ENCODE data around the gene PAX2. TPM values are rescaled to one million over a fixed set of nuclear protein-coding genes. Genes with fewer than 3 reads are reported as not detected.

The PAX2 gene
- total RNA-seq, 1 donor from 2014 or later, result not detected

DNA sequence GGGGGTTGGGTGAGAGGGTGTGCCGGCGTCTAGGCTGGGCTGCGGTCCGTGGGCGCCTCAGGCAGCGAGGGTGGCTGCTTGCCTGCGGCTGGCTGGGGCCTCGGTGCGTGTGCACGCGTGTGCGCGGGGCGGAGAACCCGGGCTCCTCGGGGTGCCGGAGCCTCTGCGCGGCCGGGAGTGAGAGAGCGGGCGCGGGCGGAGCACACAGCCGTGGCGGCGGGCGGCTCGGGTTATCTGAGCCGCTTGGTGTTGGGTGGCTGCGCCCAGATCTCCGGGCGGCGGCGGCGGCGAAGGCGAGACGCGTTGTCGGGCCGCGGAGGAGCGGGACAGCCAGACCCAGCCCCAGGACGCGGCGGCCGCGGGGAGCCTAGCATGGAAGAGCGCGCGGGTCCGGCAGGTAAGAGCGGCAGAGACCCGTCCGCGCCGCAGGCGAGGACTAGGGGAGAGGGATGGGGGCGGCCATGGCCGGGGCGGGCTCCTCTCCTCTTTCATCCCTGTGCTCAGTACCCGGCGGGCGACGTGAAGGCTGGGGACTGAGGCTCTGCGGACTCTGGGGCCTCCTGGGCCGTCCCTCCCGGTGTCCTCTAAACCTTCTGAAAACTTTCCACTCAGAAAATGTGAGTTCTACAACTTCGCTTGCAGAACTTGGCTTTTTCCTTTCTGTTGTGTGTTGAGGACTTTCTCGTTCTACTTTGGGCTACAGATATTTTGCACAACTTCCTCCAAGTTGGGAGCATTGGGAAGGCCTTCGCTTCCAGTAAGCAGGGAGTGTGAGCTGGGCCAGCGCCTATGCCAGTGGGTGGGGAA is 9.8 kb upstream of the PAX2 start:
- no peak for TF ChIP-seq CTCF (IDR thresholded peaks at IDR 0.05)
- H3K27ac ChIP-seq, result no peak overlapping the region
- no peaks in the 10 kb centered on the region for H3K36me3 ChIP-seq
- no peak overlapping the region for H3K4me3 ChIP-seq
- peak; percentile 57 for DNase-seq
- intact Hi-C loops (cut with DNase I), result no loop called here
- H3K9me3 ChIP-seq, result no peaks in the 10 kb centered on the region
- no peak for ATAC-seq
- H3K27me3 ChIP-seq, result peaks cover 98% of the 10 kb centered on the region
- H3K4me1 ChIP-seq, result peaks cover 9% of the 10 kb centered on the region

DNA sequence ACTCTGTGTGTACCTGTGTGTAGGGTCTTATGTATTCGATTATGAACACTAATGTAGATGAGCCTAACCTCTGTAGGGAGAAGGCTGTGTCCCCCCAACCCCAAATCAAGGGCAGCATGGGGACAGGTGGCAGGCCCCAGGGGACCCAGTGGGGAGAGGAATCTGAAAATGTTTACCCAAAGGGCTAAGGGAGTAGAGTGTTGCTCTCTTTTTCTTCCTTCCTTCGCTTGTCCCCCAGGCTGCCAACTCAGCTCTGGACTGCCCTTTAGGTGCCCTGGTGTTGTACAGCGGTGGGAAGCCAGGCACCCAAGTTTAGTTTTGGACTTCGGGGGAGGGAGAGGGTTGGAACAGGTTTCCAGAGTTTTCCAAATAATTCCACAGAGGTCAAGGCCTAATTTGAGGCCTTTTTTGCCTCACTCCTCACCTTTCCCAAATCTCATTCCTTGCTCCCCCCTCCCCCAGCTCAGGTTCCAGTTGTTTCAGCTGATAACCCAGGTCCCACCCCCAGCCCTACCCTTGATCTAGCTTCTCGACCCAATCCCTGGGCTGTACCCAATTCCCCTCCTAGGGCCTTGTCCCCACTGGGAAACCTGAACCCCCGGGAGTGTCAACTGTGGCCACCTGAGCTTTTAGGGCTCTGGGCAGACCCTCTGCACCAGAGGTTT is 9.1 kb upstream of the PAX2 start:
- no peaks in the 10 kb centered on the region for H3K36me3 ChIP-seq
- no peak for ATAC-seq
- intact Hi-C loops (cut with DNase I), result no loop called here
- DNase-seq, result peak; percentile 39
- no peak for TF ChIP-seq CTCF (IDR thresholded peaks at IDR 0.05)
- H3K27ac ChIP-seq, result no peak overlapping the region
- no peaks in the 10 kb centered on the region for H3K9me3 ChIP-seq
- H3K4me3 ChIP-seq, result no peak overlapping the region
- peaks cover 98% of the 10 kb centered on the region for H3K27me3 ChIP-seq
- peaks cover 2% of the 10 kb centered on the region for H3K4me1 ChIP-seq

- DNase-seq (no peak), ATAC-seq (no peak)
- H3K27ac ChIP-seq, result no peak overlapping the region
- intact Hi-C loops (cut with DNase I), result no loop called here
- peaks cover 98% of the 10 kb centered on the region for H3K27me3 ChIP-seq
- no peak for TF ChIP-seq CTCF (IDR thresholded peaks at IDR 0.05)
- no peaks in the 10 kb centered on the region for H3K9me3 ChIP-seq
- H3K4me1 ChIP-seq, result no peaks in the 10 kb centered on the region
- no peak overlapping the region for H3K4me3 ChIP-seq
- H3K36me3 ChIP-seq, result no peaks in the 10 kb centered on the region
These were observed 8.5 kb upstream of the PAX2 start for GRCh38 chr10:100736809-100737354.

GRCh38 chr10:100737355-100738054 is 7.9 kb upstream of the PAX2 start:
- peak overlapping the region; percentile 25 for H3K4me3 ChIP-seq
- no peaks in the 10 kb centered on the region for H3K4me1 ChIP-seq
- ATAC-seq (no peak), DNase-seq (peak; percentile 51)
- no peaks in the 10 kb centered on the region for H3K9me3 ChIP-seq
- no peak for TF ChIP-seq CTCF (IDR thresholded peaks at IDR 0.05)
- no peak overlapping the region for H3K27ac ChIP-seq
- intact Hi-C loops (cut with DNase I), result no loop called here
- no peaks in the 10 kb centered on the region for H3K36me3 ChIP-seq
- peaks cover 98% of the 10 kb centered on the region for H3K27me3 ChIP-seq

DNA sequence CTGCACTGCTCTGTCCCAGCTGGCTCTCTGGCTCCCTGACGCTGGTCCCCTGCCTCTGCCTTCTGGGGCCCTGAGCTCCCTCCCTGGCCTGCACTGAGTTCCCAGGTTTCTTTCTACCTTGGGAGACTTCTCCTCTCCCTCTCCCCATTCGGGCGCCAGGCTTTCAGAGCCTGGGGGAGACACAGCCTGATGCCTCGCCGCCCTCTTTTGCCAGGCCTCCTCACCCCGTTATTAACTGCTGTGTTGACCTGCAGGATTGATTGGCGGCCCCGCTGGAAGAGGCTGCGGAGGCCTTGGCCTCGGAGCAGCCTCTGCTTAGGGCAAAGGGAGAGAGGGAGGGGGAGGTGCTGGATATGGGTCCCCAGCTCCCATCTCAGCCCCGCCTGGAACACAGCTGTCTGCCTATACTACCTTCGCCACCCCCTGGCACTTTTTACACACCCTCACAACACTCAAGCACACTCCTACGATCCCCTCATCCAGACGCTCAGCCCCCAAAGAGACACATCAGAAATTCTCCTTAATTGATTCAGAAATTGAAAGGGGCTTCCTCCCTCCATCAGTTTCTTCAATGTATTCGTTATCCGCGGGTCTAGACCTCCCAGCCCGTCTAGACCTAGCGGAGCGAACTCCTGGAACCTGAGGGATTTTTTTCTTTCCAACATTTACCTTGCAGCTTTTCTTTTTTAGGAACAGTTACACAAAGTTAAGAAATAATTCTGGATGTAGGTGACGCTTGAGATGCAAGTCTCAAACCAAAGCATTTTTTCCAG is 7.1 kb upstream of the PAX2 start:
- peaks cover 98% of the 10 kb centered on the region for H3K27me3 ChIP-seq
- no peaks in the 10 kb centered on the region for H3K4me1 ChIP-seq
- H3K27ac ChIP-seq, result no peak overlapping the region
- no peak for TF ChIP-seq CTCF (IDR thresholded peaks at IDR 0.05)
- ATAC-seq (no peak), DNase-seq (peak; percentile 46)
- H3K36me3 ChIP-seq, result no peaks in the 10 kb centered on the region
- H3K9me3 ChIP-seq, result no peaks in the 10 kb centered on the region
- intact Hi-C loops (cut with DNase I), result no loop called here
- no peak overlapping the region for H3K4me3 ChIP-seq
